HepG2 (cell line): Measurements from ENCODE around the gene BBS1. TPM values are rescaled to one million over a fixed set of nuclear protein-coding genes. Genes with fewer than 3 reads are reported as not detected.

Experiments
- DNMT1 ChIP-seq: sonication (generic); formaldehyde crosslinking; IDR thresholded peaks from 2 replicates; pipeline ENCODE4 v1.5.1; 2020; ENCODE audit warnings: mild to moderate bottlenecking, missing genetic modification reagents
- FOXA1 ChIP-seq, 2 experiments: fragments of 450-650 bp in 1 of 2; sonication (generic) in 1 of 2; formaldehyde crosslinking in 1 of 2; IDR thresholded peaks; 2 replicates each; pipeline versions ENCODE4 v1.4.0 to v1.6.1; 2016 to 2020; ENCODE audit warnings: missing genetic modification reagents in 1 of 2
- HIVEP1 ChIP-seq: sonication (generic); formaldehyde crosslinking; IDR thresholded peaks from 2 replicates; pipeline ENCODE4 v1.4.0; 2020; ENCODE audit warnings: mild to moderate bottlenecking, missing genetic modification reagents
- MAFG ChIP-seq: sonication (generic); formaldehyde crosslinking; IDR thresholded peaks from 2 replicates; pipeline ENCODE4 v1.5.1; 2020; ENCODE audit warnings: mild to moderate bottlenecking, missing genetic modification reagents
- MED1 ChIP-seq: sonication (generic); formaldehyde crosslinking; IDR thresholded peaks from 2 replicates; pipeline ENCODE4 v1.4.0; 2020; ENCODE audit warnings: missing genetic modification reagents
- MEIS1 ChIP-seq: sonication (generic); formaldehyde crosslinking; IDR thresholded peaks from 2 replicates; pipeline ENCODE4 v1.9.0; 2021; ENCODE audit warnings: mild to moderate bottlenecking, missing genetic modification reagents, moderate library complexity, borderline replicate concordance
- RARA ChIP-seq: IDR thresholded peaks from 2 replicates; pipeline ENCODE4 v1.6.1; 2016; ENCODE audit warnings: missing genetic modification reagents, missing compliant biosample characterization
- SKI ChIP-seq: fragments of 450-650 bp; IDR thresholded peaks from one replicate; pipeline ENCODE4 v1.6.1; 2018; ENCODE audit warnings: mild to moderate bottlenecking; ENCODE audit not compliant: partially characterized antibody
- SP5 ChIP-seq: IDR thresholded peaks from 2 replicates; pipeline ENCODE4 v1.6.1; 2016; ENCODE audit warnings: low read depth, borderline replicate concordance
- TBX3 ChIP-seq: fragments of 450-650 bp; IDR thresholded peaks from 2 replicates; pipeline ENCODE4 v1.6.1; 2017; ENCODE audit warnings: antibody characterized with exemption, mild to moderate bottlenecking, inconsistent platforms, borderline replicate concordance
- ZBTB21 ChIP-seq: sonication (generic); formaldehyde crosslinking; IDR thresholded peaks from 2 replicates; pipeline ENCODE4 v1.4.0; 2020; ENCODE audit warnings: missing genetic modification reagents
- ZNF136 ChIP-seq: sonication (generic); formaldehyde crosslinking; IDR thresholded peaks from 2 replicates; pipeline ENCODE4 v1.8.1; 2022; ENCODE audit warnings: low read depth, mild to moderate bottlenecking, moderate library complexity, missing genetic modification reagents
- ZNF234 ChIP-seq: sonication (generic); formaldehyde crosslinking; conservative IDR thresholded peaks from 2 replicates; pipeline ENCODE4 v1.5.1; 2020; ENCODE audit warnings: mild to moderate bottlenecking, missing genetic modification reagents
- ZNF432 ChIP-seq: sonication (generic); formaldehyde crosslinking; IDR thresholded peaks from 2 replicates; pipeline ENCODE4 v1.5.0; 2020; ENCODE audit warnings: missing genetic modification reagents, mild to moderate bottlenecking, borderline replicate concordance
- ZNF598 ChIP-seq: sonication (generic); formaldehyde crosslinking; IDR thresholded peaks from 2 replicates; pipeline ENCODE4 v1.5.1; 2020; ENCODE audit warnings: mild to moderate bottlenecking, missing genetic modification reagents, borderline replicate concordance
- polyA plus RNA-seq, 8 experiments: library from polyadenylated mRNA; depleted of rRNA in 3 of 8; stranded (reverse) in 7 of 8; unstranded in 1 of 8; fragments of >200 nt; fragmentation: Illumina TruSeq in 4 of 8; extraction: Trizol in 4 of 8; gene quantifications; 2 replicates each; pipeline versions ENCODE4 v1.2.1 to v1.2.3, GENCODE V29; 2011 to 2016; ENCODE audit warnings: low read depth in 4 of 8, missing spikeins in 1 of 8, mixed read lengths in 1 of 8; ENCODE audit not compliant: insufficient read depth in 1 of 8
- total RNA-seq, 5 experiments: library from RNA; depleted of rRNA; stranded (reverse); fragments of >200 nt; fragmentation: Illumina TruSeq; extraction: Trizol; gene quantifications; 2 replicates each; pipeline ENCODE4 v1.2.3, GENCODE V29; 2016; ENCODE audit warnings: low read depth in 1 of 5
- TF ChIP-seq, protein P1 (sequence below), 2 experiments: sonication (generic) in 1 of 2; formaldehyde crosslinking in 1 of 2; IDR thresholded peaks; 2 replicates each; pipeline versions ENCODE4 v1.5.1 to v1.6.1; 2011 to 2020; ENCODE audit warnings: borderline replicate concordance in 1 of 2, low read depth in 1 of 2, low read length in 1 of 2, mild to moderate bottlenecking in 1 of 2, missing genetic modification reagents in 1 of 2, moderate library complexity in 1 of 2
- TF ChIP-seq, protein P2 (sequence below): sonication (generic); formaldehyde crosslinking; IDR thresholded peaks from 2 replicates; pipeline ENCODE4 v1.4.0; 2020; ENCODE audit warnings: missing genetic modification reagents
- TF ChIP-seq, protein P3 (sequence below): sonication (generic); formaldehyde crosslinking; IDR thresholded peaks from 2 replicates; pipeline ENCODE4 v1.4.0; 2020; ENCODE audit warnings: missing genetic modification reagents, borderline replicate concordance
- TF ChIP-seq, protein P4 (sequence below): sonication (generic); formaldehyde crosslinking; IDR thresholded peaks from 2 replicates; pipeline ENCODE4 v1.5.0; 2020; ENCODE audit warnings: missing genetic modification reagents
- TF ChIP-seq, protein P5 (sequence below): IDR thresholded peaks from 2 replicates; pipeline ENCODE4 v1.6.1; 2012; ENCODE audit warnings: inconsistent platforms

BBS1 gene
- total and polyA plus RNA-seq, 2 of the 13 experiments (the other 11 are each of a cell fraction or from before 2014, with no cell fraction given), result 11.7 to 14.1 TPM

- TF ChIP-seq, protein P1, sequence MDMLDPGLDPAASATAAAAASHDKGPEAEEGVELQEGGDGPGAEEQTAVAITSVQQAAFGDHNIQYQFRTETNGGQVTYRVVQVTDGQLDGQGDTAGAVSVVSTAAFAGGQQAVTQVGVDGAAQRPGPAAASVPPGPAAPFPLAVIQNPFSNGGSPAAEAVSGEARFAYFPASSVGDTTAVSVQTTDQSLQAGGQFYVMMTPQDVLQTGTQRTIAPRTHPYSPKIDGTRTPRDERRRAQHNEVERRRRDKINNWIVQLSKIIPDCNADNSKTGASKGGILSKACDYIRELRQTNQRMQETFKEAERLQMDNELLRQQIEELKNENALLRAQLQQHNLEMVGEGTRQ (IDR thresholded peaks at IDR 0.05; ENCODE audit: low read depth, low read length), result no peak
- TF ChIP-seq, protein P1 (CRISPR knock-in tag; IDR thresholded peaks at IDR 0.05; ENCODE audit: borderline replicate concordance), result no peak
- 0 out of 2 replicates have a peak, but pooled peaks have one; percentile 39 for TF ChIP-seq DNMT1
- TF ChIP-seq TBX3, result no peak
- TF ChIP-seq, protein P2, sequence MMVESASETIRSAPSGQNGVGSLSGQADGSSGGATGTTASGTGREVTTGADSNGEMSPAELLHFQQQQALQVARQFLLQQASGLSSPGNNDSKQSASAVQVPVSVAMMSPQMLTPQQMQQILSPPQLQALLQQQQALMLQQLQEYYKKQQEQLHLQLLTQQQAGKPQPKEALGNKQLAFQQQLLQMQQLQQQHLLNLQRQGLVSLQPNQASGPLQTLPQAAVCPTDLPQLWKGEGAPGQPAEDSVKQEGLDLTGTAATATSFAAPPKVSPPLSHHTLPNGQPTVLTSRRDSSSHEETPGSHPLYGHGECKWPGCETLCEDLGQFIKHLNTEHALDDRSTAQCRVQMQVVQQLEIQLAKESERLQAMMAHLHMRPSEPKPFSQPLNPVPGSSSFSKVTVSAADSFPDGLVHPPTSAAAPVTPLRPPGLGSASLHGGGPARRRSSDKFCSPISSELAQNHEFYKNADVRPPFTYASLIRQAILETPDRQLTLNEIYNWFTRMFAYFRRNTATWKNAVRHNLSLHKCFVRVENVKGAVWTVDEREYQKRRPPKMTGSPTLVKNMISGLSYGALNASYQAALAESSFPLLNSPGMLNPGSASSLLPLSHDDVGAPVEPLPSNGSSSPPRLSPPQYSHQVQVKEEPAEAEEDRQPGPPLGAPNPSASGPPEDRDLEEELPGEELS (CRISPR knock-in tag), result no peak
- 0 out of 2 replicates have a peak, but pooled peaks have one; percentile 63 for TF ChIP-seq ZBTB21
- TF ChIP-seq SP5, result peak; percentile 83
- TF ChIP-seq MAFG (CRISPR knock-in tag), result peak; percentile 67; the same call in 1 of the 2 replicates
- TF ChIP-seq ZNF432 (CRISPR knock-in tag), result no peak
- TF ChIP-seq, protein P3, sequence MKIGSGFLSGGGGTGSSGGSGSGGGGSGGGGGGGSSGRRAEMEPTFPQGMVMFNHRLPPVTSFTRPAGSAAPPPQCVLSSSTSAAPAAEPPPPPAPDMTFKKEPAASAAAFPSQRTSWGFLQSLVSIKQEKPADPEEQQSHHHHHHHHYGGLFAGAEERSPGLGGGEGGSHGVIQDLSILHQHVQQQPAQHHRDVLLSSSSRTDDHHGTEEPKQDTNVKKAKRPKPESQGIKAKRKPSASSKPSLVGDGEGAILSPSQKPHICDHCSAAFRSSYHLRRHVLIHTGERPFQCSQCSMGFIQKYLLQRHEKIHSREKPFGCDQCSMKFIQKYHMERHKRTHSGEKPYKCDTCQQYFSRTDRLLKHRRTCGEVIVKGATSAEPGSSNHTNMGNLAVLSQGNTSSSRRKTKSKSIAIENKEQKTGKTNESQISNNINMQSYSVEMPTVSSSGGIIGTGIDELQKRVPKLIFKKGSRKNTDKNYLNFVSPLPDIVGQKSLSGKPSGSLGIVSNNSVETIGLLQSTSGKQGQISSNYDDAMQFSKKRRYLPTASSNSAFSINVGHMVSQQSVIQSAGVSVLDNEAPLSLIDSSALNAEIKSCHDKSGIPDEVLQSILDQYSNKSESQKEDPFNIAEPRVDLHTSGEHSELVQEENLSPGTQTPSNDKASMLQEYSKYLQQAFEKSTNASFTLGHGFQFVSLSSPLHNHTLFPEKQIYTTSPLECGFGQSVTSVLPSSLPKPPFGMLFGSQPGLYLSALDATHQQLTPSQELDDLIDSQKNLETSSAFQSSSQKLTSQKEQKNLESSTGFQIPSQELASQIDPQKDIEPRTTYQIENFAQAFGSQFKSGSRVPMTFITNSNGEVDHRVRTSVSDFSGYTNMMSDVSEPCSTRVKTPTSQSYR (CRISPR knock-in tag), result peak; percentile 87
- TF ChIP-seq, protein P4, sequence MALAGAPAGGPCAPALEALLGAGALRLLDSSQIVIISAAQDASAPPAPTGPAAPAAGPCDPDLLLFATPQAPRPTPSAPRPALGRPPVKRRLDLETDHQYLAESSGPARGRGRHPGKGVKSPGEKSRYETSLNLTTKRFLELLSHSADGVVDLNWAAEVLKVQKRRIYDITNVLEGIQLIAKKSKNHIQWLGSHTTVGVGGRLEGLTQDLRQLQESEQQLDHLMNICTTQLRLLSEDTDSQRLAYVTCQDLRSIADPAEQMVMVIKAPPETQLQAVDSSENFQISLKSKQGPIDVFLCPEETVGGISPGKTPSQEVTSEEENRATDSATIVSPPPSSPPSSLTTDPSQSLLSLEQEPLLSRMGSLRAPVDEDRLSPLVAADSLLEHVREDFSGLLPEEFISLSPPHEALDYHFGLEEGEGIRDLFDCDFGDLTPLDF, result no peak
- TF ChIP-seq HIVEP1 (CRISPR knock-in tag), result no peak
- TF ChIP-seq MED1 (CRISPR knock-in tag), result peak; percentile 31; the same call in 1 of the 2 replicates
- no peak for TF ChIP-seq SKI
- no peak for TF ChIP-seq MEIS1 (CRISPR knock-in tag)
- TF ChIP-seq ZNF136 (CRISPR knock-in tag), result no peak
- no peak for TF ChIP-seq RARA (CRISPR knock-in tag)
- no peak for TF ChIP-seq FOXA1 (IDR thresholded peaks at IDR 0.05)
- no peak; the same call in 1 of the 2 replicates for TF ChIP-seq FOXA1 (CRISPR knock-in tag; IDR thresholded peaks at IDR 0.05)
- TF ChIP-seq, protein P5, sequence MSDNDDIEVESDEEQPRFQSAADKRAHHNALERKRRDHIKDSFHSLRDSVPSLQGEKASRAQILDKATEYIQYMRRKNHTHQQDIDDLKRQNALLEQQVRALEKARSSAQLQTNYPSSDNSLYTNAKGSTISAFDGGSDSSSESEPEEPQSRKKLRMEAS, result peak; percentile 44; the same call in 1 of the 2 replicates
- TF ChIP-seq ZNF598 (CRISPR knock-in tag), result no peak
- TF ChIP-seq ZNF234 (CRISPR knock-in tag), result no peak
Measured at GRCh38 chr11:66509131-66509561, 1.3 kb upstream of the BBS1 start (continued).
